ENCODE results near the gene CCDC12.

CCDC12 gene

DNA sequence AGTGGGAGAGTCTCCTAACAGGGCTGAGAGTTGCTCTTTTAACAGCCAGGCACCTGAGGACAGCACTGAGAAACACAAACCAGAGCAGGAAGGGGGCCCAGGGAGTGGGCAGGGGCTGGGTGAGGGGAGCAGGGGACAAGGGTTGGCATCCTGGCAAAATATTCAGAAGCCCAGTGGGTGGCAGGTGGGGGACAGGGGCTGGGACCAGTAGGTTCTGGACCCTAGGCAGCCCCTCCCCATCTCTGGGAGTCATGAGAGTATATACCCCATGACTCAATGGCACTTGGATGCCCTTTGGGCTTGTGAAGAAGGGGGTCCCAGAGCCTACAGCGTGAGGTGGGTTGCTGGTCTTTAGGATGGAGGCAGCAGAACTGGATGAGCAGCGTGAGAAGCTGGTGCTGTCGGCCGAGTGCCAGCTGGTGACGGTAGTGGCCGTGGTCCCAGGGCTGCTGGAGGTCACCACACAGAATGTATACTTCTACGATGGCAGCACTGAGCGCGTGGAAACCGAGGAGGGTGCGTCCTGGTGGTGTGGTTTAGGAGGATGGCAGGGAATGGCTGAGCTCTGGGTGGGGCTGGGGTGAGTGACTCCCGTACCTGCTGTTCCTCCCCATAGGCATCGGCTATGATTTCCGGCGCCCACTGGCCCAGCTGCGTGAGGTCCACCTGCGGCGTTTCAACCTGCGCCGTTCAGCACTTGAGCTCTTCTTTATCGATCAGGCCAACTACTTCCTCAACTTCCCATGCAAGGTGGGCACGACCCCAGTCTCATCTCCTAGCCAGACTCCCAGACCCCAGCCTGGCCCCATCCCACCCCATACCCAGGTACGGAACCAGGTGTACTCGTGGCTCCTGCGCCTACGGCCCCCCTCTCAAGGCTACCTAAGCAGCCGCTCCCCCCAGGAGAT lies 27.2 kb upstream of the CCDC12 start:
- Mint-ChIP-seq H3K36me3 (ENCODE audit: low read depth) (peaks cover 53% of the 10 kb centered on the region), H3K27ac (peak overlapping the region; percentile 7), H3K27me3 (ENCODE audit: low read depth) (no peaks in the 10 kb centered on the region), H3K9me3 (no peaks in the 10 kb centered on the region), H3K4me3 (no peak overlapping the region), H3K4me1 (ENCODE audit: low read depth) (peaks cover 2% of the 10 kb centered on the region)
- DNase-seq (ENCODE audit: low spot score), result no peak

DNA sequence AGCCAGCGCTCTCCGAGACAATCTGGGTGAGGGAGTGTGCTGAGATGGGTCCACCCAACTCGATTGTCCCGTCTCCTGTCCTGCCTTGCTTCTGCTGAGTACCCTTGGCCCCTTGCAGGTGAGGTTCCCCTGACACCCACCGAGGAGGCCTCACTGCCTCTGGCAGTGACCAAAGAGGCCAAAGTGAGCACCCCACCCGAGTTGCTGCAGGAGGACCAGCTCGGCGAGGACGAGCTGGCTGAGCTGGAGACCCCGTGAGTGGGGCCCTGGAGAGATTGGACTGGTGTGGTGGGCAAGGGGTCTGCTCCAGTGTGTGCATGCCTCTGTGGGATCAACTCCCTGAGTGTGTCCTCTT lies 26.5 kb upstream of the CCDC12 start:
- H3K36me3 Mint-ChIP-seq (ENCODE audit: low read depth), result peaks cover 51% of the 10 kb centered on the region

DNA sequence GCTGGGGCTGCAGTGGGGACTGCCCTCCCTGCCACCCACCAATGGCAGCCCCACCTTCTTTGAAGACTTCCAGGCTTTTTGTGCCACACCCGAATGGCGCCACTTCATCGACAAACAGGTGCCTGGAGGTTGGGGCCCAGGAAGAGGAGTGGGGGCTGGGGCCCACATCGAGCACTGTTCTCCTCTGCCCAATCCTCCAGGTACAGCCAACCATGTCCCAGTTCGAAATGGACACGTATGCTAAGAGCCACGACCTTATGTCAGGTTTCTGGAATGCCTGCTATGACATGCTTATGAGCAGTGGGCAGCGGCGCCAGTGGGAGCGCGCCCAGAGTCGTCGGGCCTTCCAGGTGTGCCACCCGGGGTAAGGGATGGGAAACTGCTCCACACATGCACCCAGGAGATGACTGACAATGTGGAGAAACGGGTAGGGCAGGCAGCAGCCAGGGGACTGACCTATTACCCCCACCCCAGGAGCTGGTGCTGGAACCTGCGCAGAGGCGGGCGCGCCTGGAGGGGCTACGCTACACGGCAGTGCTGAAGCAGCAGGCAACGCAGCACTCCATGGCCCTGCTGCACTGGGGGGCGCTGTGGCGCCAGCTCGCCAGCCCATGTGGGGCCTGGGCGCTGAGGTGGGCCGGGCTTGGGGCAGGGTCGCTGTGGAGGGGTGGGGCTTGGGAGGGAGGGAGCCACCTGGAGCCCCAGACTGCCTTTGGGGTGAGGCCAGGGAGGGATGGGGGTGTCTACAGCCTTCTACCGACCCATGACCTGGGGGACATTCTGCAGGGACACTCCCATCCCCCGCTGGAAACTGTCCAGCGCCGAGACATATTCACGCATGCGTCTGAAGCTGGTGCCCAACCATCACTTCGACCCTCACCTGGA lies 25.9 kb upstream of the CCDC12 start:
- Mint-ChIP-seq H3K4me3 (no peak overlapping the region), H3K27me3 (ENCODE audit: low read depth) (no peaks in the 10 kb centered on the region), H3K4me1 (ENCODE audit: low read depth) (no peaks in the 10 kb centered on the region), H3K36me3 (ENCODE audit: low read depth) (peaks cover 50% of the 10 kb centered on the region), H3K27ac (no peak overlapping the region), H3K9me3 (no peaks in the 10 kb centered on the region)
- no peak for DNase-seq (ENCODE audit: low spot score)

More for the DNA sequence above, 26.5 kb upstream of the CCDC12 start:
- no peaks in the 10 kb centered on the region for H3K27me3 Mint-ChIP-seq (ENCODE audit: low read depth)
- no peaks in the 10 kb centered on the region for H3K4me1 Mint-ChIP-seq (ENCODE audit: low read depth)
- H3K4me3 Mint-ChIP-seq, result no peak overlapping the region
- DNase-seq (ENCODE audit: low spot score), result no peak
- H3K27ac Mint-ChIP-seq, result no peak overlapping the region
- H3K9me3 Mint-ChIP-seq, result no peaks in the 10 kb centered on the region

DNA sequence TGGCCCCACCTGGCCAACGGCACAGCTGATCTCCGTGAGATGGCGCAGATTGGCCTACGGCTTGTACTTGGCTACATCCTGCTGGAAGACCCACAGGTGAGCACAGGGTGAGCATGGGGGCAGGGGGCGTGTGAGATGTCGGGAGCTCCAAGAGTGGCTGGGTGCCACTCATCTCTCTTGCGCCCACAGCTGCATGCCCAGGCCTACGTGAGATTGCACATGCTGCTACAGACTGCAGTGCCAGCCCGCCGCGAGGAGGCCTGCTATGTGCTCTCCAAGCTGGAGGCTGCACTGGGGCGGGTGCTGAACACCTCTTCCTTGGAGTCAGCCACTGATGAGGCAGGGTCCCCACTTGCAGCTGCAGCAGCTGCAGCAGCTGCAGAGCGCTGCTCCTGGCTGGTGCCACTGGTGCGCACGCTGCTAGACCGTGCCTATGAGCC lies 25.2 kb upstream of the CCDC12 start:
- Mint-ChIP-seq H3K27ac (no peak overlapping the region), H3K36me3 (ENCODE audit: low read depth) (peaks cover 50% of the 10 kb centered on the region)

GRCh38 chr3:47000922-47001730 lies 24.6 kb upstream of the CCDC12 start:
- H3K9me3 Mint-ChIP-seq, result no peaks in the 10 kb centered on the region
- no peak overlapping the region for H3K27ac Mint-ChIP-seq
- H3K36me3 Mint-ChIP-seq (ENCODE audit: low read depth), result peaks cover 45% of the 10 kb centered on the region
- H3K4me1 Mint-ChIP-seq (ENCODE audit: low read depth), result no peaks in the 10 kb centered on the region
- DNase-seq (ENCODE audit: low spot score), result no peak
- no peak overlapping the region for H3K4me3 Mint-ChIP-seq
- H3K27me3 Mint-ChIP-seq (ENCODE audit: low read depth), result no peaks in the 10 kb centered on the region

More for the DNA sequence above, 25.2 kb upstream of the CCDC12 start:
- Mint-ChIP-seq H3K4me1 (ENCODE audit: low read depth) (no peaks in the 10 kb centered on the region), H3K9me3 (no peaks in the 10 kb centered on the region), H3K27me3 (ENCODE audit: low read depth) (no peaks in the 10 kb centered on the region), H3K4me3 (no peak overlapping the region)
- no peak for DNase-seq (ENCODE audit: low spot score)

GRCh38 chr3:47000198-47000815 lies 23.8 kb upstream of the CCDC12 start:
- no peak overlapping the region for H3K4me3 Mint-ChIP-seq
- no peaks in the 10 kb centered on the region for H3K4me1 Mint-ChIP-seq (ENCODE audit: low read depth)
- DNase-seq (ENCODE audit: low spot score), result no peak
- H3K27me3 Mint-ChIP-seq (ENCODE audit: low read depth), result no peaks in the 10 kb centered on the region
- H3K27ac Mint-ChIP-seq, result no peak overlapping the region
- no peaks in the 10 kb centered on the region for H3K9me3 Mint-ChIP-seq
- peaks cover 38% of the 10 kb centered on the region for H3K36me3 Mint-ChIP-seq (ENCODE audit: low read depth)

DNA sequence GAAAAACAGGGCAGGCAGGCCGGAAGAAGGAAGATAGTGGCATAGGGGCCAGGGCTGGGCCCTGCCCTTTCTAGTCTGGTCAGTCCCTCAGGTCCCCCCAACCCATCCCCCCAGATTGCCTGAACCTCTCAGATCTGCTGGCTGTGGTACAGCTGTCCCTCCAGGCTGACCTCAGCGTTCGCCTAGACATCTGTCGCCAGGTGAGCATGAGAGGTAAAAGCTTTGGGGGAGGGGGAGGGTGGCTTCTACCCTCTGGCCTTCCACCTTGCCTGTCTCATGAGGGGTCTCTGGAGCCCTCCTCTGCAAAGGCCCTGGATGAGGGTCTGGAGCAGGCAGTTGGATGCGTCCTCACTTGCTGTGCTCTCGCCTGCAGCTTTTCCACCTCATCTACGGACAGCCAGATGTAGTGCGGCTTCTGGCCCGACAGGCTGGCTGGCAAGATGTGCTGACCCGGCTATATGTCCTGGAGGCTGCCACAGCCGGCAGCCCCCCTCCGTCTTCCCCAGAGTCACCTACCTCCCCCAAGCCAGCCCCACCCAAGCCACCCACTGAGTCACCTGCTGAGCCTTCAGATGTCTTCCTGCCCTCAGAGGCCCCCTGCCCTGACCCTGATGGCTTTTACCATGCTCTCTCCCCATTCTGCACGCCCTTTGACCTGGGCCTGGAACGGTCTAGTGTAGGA lies 23.1 kb upstream of the CCDC12 start:
- Mint-ChIP-seq H3K4me1 (ENCODE audit: low read depth) (peaks cover 1% of the 10 kb centered on the region), H3K4me3 (no peak overlapping the region), H3K36me3 (ENCODE audit: low read depth) (peaks cover 37% of the 10 kb centered on the region), H3K9me3 (no peaks in the 10 kb centered on the region), H3K27ac (no peak overlapping the region), H3K27me3 (ENCODE audit: low read depth) (no peaks in the 10 kb centered on the region)
- DNase-seq (ENCODE audit: low spot score), result no peak

DNA sequence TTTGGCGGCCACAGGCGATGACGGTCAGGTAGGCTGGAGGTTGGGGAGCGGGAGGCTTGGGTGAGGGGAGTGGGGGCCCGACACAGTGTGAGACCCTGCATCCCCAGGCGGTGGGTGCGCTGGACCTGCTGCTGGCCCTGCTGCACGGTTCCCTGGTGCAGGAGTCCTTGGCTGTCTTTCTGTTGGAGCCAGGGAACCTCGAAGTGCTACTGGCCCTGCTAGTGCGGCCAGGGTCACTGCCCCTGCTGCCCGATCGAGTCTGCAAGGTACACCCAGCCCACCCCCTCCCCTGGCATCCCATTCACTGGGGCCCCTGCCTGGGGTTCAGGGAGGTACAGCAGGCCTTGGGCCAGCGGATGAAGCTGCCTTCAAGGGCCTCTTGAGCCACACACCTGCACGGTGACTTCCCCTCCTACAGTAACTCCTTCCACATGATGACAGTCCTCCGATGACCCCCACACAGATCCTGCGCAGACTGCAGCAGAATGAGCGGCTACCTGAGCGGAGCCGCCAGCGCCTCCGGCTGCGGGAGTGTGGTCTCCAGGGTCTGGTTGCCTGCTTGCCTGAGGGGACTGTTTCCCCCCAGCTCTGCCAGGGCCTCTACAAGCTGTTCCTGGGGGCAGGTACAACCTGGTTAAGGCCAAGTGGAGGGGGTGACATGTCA lies 22.4 kb upstream of the CCDC12 start:
- H3K9me3 Mint-ChIP-seq, result no peaks in the 10 kb centered on the region
- H3K4me1 Mint-ChIP-seq (ENCODE audit: low read depth), result peaks cover 2% of the 10 kb centered on the region
- no peak for DNase-seq (ENCODE audit: low spot score)
- no peak overlapping the region for H3K27ac Mint-ChIP-seq
- H3K4me3 Mint-ChIP-seq, result no peak overlapping the region
- H3K36me3 Mint-ChIP-seq (ENCODE audit: low read depth), result peaks cover 36% of the 10 kb centered on the region
- no peaks in the 10 kb centered on the region for H3K27me3 Mint-ChIP-seq (ENCODE audit: low read depth)

- Mint-ChIP-seq H3K27ac (peak overlapping the region; percentile 34), H3K9me3 (no peaks in the 10 kb centered on the region), H3K4me1 (ENCODE audit: low read depth) (peaks cover 2% of the 10 kb centered on the region), H3K4me3 (no peak overlapping the region), H3K36me3 (ENCODE audit: low read depth) (peaks cover 31% of the 10 kb centered on the region), H3K27me3 (ENCODE audit: low read depth) (no peaks in the 10 kb centered on the region)
- peak; percentile 49 for DNase-seq (ENCODE audit: low spot score)
Measured at GRCh38 chr3:46998121-46998851, 21.7 kb upstream of the CCDC12 start.

- H3K27ac Mint-ChIP-seq, result no peak overlapping the region
- no peak for DNase-seq (ENCODE audit: low spot score)
Measured at GRCh38 chr3:46997453-46998091, 21.0 kb upstream of the CCDC12 start.

DNA sequence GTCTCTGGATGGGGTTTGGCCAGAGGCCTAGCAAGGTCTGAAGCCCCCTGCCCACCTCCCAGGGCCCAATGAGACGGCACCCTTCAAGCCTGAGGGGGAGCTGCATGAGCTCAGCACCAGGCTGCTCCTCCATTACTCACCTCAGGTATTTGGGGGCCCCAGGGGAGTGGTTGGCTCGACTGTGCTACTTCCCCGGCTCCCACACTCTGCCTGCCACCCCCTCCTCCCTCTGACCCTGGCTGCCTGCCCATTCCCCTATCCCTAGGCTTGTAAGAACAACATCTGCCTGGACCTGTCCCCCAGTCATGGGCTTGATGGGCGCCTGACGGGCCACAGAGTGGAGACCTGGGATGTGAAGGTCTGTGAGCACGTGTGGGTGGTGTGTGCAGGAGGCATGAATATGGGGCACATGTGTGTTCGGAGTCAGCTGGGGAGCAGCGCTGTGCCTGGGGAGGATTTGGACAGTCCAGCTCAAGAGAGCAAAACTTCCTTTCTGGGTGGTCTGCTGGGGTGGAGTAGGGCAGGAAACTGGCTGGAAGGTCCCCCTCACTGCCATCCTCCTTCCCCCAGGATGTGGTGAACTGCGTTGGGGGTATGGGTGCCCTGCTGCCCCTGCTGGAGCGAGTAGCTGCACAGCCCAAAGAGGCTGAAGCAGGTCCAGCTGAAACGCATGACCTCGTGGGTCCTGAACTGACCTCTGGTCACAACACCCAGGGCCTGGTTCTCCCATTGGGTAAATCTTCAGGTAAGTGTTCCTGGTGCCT lies 20.3 kb upstream of the CCDC12 start:
- DNase-seq (ENCODE audit: low spot score), result no peak
- H3K27me3 Mint-ChIP-seq (ENCODE audit: low read depth), result no peaks in the 10 kb centered on the region
- peaks cover 33% of the 10 kb centered on the region for H3K36me3 Mint-ChIP-seq (ENCODE audit: low read depth)
- no peaks in the 10 kb centered on the region for H3K9me3 Mint-ChIP-seq
- peak overlapping the region; percentile 31 for H3K27ac Mint-ChIP-seq
- H3K4me3 Mint-ChIP-seq, result no peak overlapping the region
- H3K4me1 Mint-ChIP-seq (ENCODE audit: low read depth), result peaks cover 2% of the 10 kb centered on the region

More at GRCh38 chr3:46997453-46998091, 21.0 kb upstream of the CCDC12 start:
- peaks cover 2% of the 10 kb centered on the region for H3K4me1 Mint-ChIP-seq (ENCODE audit: low read depth)
- peaks cover 32% of the 10 kb centered on the region for H3K36me3 Mint-ChIP-seq (ENCODE audit: low read depth)
- H3K4me3 Mint-ChIP-seq, result no peak overlapping the region
- no peaks in the 10 kb centered on the region for H3K9me3 Mint-ChIP-seq
- no peaks in the 10 kb centered on the region for H3K27me3 Mint-ChIP-seq (ENCODE audit: low read depth)
